Measurements from ENCODE around the gene ARL6IP1.

The ARL6IP1 gene

GRCh38 chr16:18829251-18829650, 27.9 kb upstream of the ARL6IP1 start:
- no peak for DNase-seq (ENCODE audit: low read depth, low spot score)
- POLR2A ChIA-PET: interaction anchor here (0.6 kb wide), 1 partner anchor 24 kb away, joined by 4 read pairs; no protein-coding TSS in a partner anchor

DNA sequence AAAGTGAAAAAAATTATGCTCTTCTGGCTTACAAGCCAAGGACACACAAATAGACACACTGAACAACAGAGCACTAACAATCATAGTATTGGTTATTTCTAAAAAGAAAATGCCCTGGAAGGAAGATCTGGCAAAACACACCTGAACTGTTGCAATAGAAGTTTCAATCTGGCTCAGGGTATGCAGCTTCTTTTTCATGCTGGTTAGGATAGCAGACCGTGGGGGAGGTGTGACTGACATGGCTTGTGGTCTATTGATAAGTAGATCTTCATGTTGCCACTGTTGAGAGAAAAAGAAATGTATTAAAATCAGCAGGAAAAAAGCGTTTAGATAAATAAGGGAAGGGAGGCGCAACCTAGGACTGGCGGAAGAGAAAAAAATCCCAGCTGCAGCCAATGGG, 26.5 kb upstream of the ARL6IP1 start:
- POLR2A ChIA-PET: no interaction called here
- H3K4me3 ChIP-seq (ENCODE audit: low read depth, low read length): no peak overlapping the region
- DNase-seq (ENCODE audit: low read depth, low spot score): no peak
- TF ChIP-seq CTCF (IDR thresholded peaks at IDR 0.05; ENCODE audit: insufficient read depth, low read length, missing control alignments): no peak
- CTCF ChIA-PET: interaction anchor here (1.1 to 1.4 kb wide), 3 partner anchors 9 to 27 kb away, joined by 3 to 6 read pairs (median 3); partner anchors contain the start of gene ARL6IP1

More at GRCh38 chr16:18829251-18829650, 27.9 kb upstream of the ARL6IP1 start:
- no peak overlapping the region for H3K4me3 ChIP-seq (ENCODE audit: low read depth, low read length)
- TF ChIP-seq CTCF (IDR thresholded peaks at IDR 0.05; ENCODE audit: insufficient read depth, low read length, missing control alignments): no peak
- CTCF ChIA-PET: interaction anchor here (0.7 to 1.4 kb wide), 5 partner anchors 12 to 140 kb away, joined by 3 to 4 read pairs (median 3); partner anchors contain the start of gene ARL6IP1

DNA sequence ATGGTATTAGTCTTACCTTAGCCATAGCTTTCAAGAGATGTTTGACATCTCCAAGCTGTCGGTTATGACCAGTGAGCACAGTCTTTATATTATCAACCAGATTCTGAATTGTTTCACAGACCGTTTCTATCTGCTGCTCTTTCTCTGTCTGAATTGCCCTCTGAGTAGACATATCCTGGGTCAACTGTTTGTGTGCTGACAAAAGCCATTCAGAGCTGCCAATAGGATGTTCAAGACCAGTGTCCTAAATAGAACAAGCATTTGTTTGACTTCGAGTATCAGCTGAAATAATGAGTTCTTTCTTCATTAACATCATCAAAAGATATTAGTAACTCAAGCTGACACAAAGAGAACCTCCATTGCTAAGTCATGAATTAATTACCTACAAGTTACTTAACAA, 14.9 kb upstream of the ARL6IP1 start:
- no peak for TF ChIP-seq CTCF (IDR thresholded peaks at IDR 0.05; ENCODE audit: insufficient read depth, low read length, missing control alignments)
- POLR2A ChIA-PET: no interaction called here
- H3K4me3 ChIP-seq (ENCODE audit: low read depth, low read length): no peak overlapping the region
- CTCF ChIA-PET: interaction anchor here (6.7 kb wide), 1 partner anchor 13 kb away, joined by 69 read pairs; the partner anchor contains the start of gene ARL6IP1
- DNase-seq (ENCODE audit: low read depth, low spot score): no peak

GRCh38 chr16:18811925-18812324, 10.6 kb upstream of the ARL6IP1 start:
- CTCF ChIA-PET: interaction anchor here (2.8 kb wide), 1 partner anchor 10 kb away, joined by 20 read pairs; the partner anchor contains the start of gene ARL6IP1
- H3K4me3 ChIP-seq (ENCODE audit: low read depth, low read length): no peak overlapping the region
- TF ChIP-seq CTCF (IDR thresholded peaks at IDR 0.05; ENCODE audit: insufficient read depth, low read length, missing control alignments): no peak
- POLR2A ChIA-PET: no interaction called here
- no peak for DNase-seq (ENCODE audit: low read depth, low spot score)

GRCh38 chr16:18809165-18809564, 7.8 kb upstream of the ARL6IP1 start:
- CTCF ChIA-PET: interaction anchor here (0.9 kb wide), 1 partner anchor 11 kb away, joined by 3 read pairs; no protein-coding TSS in a partner anchor
- no peak for DNase-seq (ENCODE audit: low read depth, low spot score)
- TF ChIP-seq CTCF (IDR thresholded peaks at IDR 0.05; ENCODE audit: insufficient read depth, low read length, missing control alignments): no peak
- POLR2A ChIA-PET: no interaction called here
- no peak overlapping the region for H3K4me3 ChIP-seq (ENCODE audit: low read depth, low read length)

GRCh38 chr16:18805257-18805773, 4.0 kb upstream of the ARL6IP1 start:
- POLR2A ChIA-PET: interaction anchor here (0.7 kb wide), 1 partner anchor 24 kb away, joined by 4 read pairs; no protein-coding TSS in a partner anchor
- CTCF ChIA-PET: interaction anchor here (1.0 to 7.5 kb wide), 6 partner anchors 11 to 165 kb away, joined by 4 to 90 read pairs (median 28); partner anchors contain the start of gene RPS15A
- no peak for DNase-seq (ENCODE audit: low read depth, low spot score)
- TF ChIP-seq CTCF (IDR thresholded peaks at IDR 0.05; ENCODE audit: insufficient read depth, low read length, missing control alignments): no peak
- H3K4me3 ChIP-seq (ENCODE audit: low read depth, low read length): no peak overlapping the region

Data from AG04449 (cell line).